Measurements from ENCODE around the gene DTWD2. TPM values are rescaled to one million over a fixed set of nuclear protein-coding genes. Genes with fewer than 3 reads are reported as not detected.

Gene DTWD2
- polyA plus RNA-seq, 1 of the 3 experiments (the other 2 are of a cell fraction) = 2.5 TPM

DNA sequence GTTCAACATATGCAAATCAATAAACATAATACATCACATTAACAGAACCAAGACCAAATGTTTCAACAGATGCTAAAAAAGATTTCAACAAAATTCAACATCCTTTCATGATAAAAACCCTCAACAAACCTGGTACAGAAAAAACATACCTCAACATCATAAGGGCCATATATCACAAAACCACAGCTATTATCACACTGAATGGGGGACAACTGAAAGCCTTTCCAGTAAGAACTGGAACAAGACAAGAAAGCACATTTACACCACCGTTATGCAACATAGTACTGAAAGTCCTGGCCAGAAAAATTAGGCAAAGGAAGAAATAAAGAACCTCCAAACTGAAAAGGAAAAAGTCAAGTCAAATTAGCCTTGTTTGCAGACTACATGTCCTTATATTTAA lies 93.6 kb downstream of the DTWD2 start (continued):
- no peak for TF ChIP-seq RCOR1 (IDR thresholded peaks at IDR 0.05; ENCODE audit: low read length)

DNA sequence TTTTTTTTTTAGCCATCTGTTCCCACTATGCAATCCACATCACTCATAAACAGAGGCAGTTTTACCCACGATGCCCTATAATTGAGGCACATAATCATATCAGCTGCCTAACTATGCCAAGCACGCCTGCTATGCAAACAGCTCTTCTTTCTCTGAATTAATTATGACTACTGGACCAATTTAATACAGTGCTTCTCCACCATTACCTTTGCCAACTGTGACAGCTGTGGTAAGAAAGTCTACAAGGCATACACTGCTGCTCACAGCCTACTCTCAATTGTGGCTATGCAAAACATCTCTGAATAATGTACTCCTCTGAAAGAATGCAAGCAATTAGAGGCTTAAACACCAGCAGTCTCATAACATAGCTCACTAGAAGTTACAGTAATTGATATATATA lies 97.1 kb downstream of the DTWD2 start:
- Histone ChIP-seq H3K4me3 (ENCODE audit: low read depth in 2 of 2, low read length in 1 of 2) (no peak overlapping the region), H3K27me3 (ENCODE audit: insufficient read depth) (no peaks in the 10 kb centered on the region), H3K27ac (ENCODE audit: low read depth in 2 of 2, low read length in 1 of 2) (no peak overlapping the region), H3K9ac (no peak overlapping the region), H3K79me2 (ENCODE audit: insufficient read depth) (no peaks in the 10 kb centered on the region), H3K36me3 (replicated peaks in 1 of 2; ENCODE audit: control insufficient read depth in 1 of 2, insufficient read depth in 2 of 2, low read length in 1 of 2) (no peaks in the 10 kb centered on the region), H3K4me1 (ENCODE audit: control insufficient read depth in 1 of 2, insufficient read depth in 2 of 2, low read depth in 1 of 2, low read length in 1 of 2) (no peaks in the 10 kb centered on the region), H4K20me1 (ENCODE audit: insufficient read depth) (no peaks in the 10 kb centered on the region), H3K4me2 (no peak overlapping the region), H3K9me2 (no peaks in the 10 kb centered on the region), H3F3A (replicated peaks; ENCODE audit: insufficient read depth) (no peaks in the 10 kb centered on the region), H3K9me3 (no peaks in the 10 kb centered on the region), H2AFZ (ENCODE audit: low read depth) (no peak overlapping the region)
- no peak for DNase-seq
- CTCF ChIA-PET = no interaction called here
- WGBS (ENCODE audit: low lambda C conversion rate) = 70% methylated on average over 2 of the region's 2 CpGs
- POLR2A ChIA-PET = no interaction called here
- TF ChIP-seq RFX5 (IDR thresholded peaks at IDR 0.05; ENCODE audit: low read length) (no peak), RCOR1 (IDR thresholded peaks at IDR 0.05; ENCODE audit: low read length) (no peak)
- TF ChIP-seq, protein P1, sequence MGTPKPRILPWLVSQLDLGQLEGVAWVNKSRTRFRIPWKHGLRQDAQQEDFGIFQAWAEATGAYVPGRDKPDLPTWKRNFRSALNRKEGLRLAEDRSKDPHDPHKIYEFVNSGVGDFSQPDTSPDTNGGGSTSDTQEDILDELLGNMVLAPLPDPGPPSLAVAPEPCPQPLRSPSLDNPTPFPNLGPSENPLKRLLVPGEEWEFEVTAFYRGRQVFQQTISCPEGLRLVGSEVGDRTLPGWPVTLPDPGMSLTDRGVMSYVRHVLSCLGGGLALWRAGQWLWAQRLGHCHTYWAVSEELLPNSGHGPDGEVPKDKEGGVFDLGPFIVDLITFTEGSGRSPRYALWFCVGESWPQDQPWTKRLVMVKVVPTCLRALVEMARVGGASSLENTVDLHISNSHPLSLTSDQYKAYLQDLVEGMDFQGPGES (IDR thresholded peaks at IDR 0.05; ENCODE audit: low read depth, low read length) = no peak
- TF ChIP-seq, protein P2, sequence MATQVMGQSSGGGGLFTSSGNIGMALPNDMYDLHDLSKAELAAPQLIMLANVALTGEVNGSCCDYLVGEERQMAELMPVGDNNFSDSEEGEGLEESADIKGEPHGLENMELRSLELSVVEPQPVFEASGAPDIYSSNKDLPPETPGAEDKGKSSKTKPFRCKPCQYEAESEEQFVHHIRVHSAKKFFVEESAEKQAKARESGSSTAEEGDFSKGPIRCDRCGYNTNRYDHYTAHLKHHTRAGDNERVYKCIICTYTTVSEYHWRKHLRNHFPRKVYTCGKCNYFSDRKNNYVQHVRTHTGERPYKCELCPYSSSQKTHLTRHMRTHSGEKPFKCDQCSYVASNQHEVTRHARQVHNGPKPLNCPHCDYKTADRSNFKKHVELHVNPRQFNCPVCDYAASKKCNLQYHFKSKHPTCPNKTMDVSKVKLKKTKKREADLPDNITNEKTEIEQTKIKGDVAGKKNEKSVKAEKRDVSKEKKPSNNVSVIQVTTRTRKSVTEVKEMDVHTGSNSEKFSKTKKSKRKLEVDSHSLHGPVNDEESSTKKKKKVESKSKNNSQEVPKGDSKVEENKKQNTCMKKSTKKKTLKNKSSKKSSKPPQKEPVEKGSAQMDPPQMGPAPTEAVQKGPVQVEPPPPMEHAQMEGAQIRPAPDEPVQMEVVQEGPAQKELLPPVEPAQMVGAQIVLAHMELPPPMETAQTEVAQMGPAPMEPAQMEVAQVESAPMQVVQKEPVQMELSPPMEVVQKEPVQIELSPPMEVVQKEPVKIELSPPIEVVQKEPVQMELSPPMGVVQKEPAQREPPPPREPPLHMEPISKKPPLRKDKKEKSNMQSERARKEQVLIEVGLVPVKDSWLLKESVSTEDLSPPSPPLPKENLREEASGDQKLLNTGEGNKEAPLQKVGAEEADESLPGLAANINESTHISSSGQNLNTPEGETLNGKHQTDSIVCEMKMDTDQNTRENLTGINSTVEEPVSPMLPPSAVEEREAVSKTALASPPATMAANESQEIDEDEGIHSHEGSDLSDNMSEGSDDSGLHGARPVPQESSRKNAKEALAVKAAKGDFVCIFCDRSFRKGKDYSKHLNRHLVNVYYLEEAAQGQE (IDR thresholded peaks at IDR 0.05; ENCODE audit: low read depth, low read length) = no peak

DNA sequence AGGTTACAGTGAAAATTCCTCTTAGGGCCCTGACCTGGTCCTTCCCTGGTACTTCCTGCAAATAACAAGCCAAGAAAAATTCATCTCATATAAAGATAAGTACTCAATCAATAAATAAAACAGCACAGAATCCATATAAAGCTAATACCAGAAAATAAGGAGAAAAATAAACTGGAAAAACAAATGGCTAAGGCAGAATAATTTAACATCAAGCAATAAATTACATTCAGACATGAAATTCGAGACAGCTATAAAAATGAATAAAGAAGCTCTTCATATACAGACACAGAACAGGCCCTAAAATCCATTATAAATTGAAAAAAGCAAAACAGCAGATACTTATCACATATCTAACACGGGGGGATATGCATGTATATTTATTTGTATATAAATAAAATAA lies 99.2 kb downstream of the DTWD2 start:
- Histone ChIP-seq H3K9me3 (no peaks in the 10 kb centered on the region), H3K36me3 (replicated peaks in 1 of 2; ENCODE audit: control insufficient read depth in 1 of 2, insufficient read depth in 2 of 2, low read length in 1 of 2) (no peaks in the 10 kb centered on the region), H3K9ac (no peak overlapping the region), H3K9me2 (no peaks in the 10 kb centered on the region), H4K20me1 (ENCODE audit: insufficient read depth) (no peaks in the 10 kb centered on the region), H3K4me2 (no peak overlapping the region), H3K27me3 (ENCODE audit: insufficient read depth) (no peaks in the 10 kb centered on the region), H2AFZ (ENCODE audit: low read depth) (no peak overlapping the region), H3K4me1 (ENCODE audit: control insufficient read depth in 1 of 2, insufficient read depth in 2 of 2, low read depth in 1 of 2, low read length in 1 of 2) (no peaks in the 10 kb centered on the region), H3K4me3 (ENCODE audit: low read depth in 2 of 2, low read length in 1 of 2) (no peak overlapping the region), H3F3A (replicated peaks; ENCODE audit: insufficient read depth) (no peaks in the 10 kb centered on the region), H3K79me2 (ENCODE audit: insufficient read depth) (no peaks in the 10 kb centered on the region), H3K27ac (ENCODE audit: low read depth in 2 of 2, low read length in 1 of 2) (no peak overlapping the region)
- 58% methylated on average over 2 of the region's 2 CpGs for WGBS (ENCODE audit: low lambda C conversion rate)
- ChIA-PET POLR2A (no interaction called here), CTCF (no interaction called here)
- no peak for DNase-seq
- no peak for TF ChIP-seq TCF12 (IDR thresholded peaks at IDR 0.05)
- no peak for TF ChIP-seq ELF1 (IDR thresholded peaks at IDR 0.05)
- no peak for TF ChIP-seq MXI1 (IDR thresholded peaks at IDR 0.05; ENCODE audit: low read depth, low read length)
- TF ChIP-seq TAF1 (IDR thresholded peaks at IDR 0.05; ENCODE audit: borderline replicate concordance, low read depth, low read length) = no peak
- TF ChIP-seq, protein P2 (IDR thresholded peaks at IDR 0.05; ENCODE audit: low read depth, low read length) = no peak
- TF ChIP-seq, protein P3, sequence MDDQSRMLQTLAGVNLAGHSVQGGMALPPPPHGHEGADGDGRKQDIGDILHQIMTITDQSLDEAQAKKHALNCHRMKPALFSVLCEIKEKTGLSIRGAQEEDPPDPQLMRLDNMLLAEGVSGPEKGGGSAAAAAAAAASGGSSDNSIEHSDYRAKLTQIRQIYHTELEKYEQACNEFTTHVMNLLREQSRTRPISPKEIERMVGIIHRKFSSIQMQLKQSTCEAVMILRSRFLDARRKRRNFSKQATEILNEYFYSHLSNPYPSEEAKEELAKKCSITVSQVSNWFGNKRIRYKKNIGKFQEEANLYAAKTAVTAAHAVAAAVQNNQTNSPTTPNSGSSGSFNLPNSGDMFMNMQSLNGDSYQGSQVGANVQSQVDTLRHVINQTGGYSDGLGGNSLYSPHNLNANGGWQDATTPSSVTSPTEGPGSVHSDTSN (IDR thresholded peaks at IDR 0.05) = no peak
- no peak for TF ChIP-seq RFX5 (IDR thresholded peaks at IDR 0.05; ENCODE audit: low read length)
- TF ChIP-seq, protein P4, sequence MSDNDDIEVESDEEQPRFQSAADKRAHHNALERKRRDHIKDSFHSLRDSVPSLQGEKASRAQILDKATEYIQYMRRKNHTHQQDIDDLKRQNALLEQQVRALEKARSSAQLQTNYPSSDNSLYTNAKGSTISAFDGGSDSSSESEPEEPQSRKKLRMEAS (IDR thresholded peaks at IDR 0.05; ENCODE audit: low read depth) = no peak
- TF ChIP-seq TEAD4 (IDR thresholded peaks at IDR 0.05; ENCODE audit: borderline replicate concordance, insufficient read depth) = no peak
- no peak for TF ChIP-seq JUND (IDR thresholded peaks at IDR 0.05)
- TF ChIP-seq RCOR1 (IDR thresholded peaks at IDR 0.05; ENCODE audit: low read length) = no peak
- TF ChIP-seq, protein P1 (IDR thresholded peaks at IDR 0.05; ENCODE audit: low read depth, low read length) = no peak
- no peak for TF ChIP-seq MEF2A (IDR thresholded peaks at IDR 0.05; ENCODE audit: borderline replicate concordance, low read depth)
- no peak for TF ChIP-seq NRF1 (IDR thresholded peaks at IDR 0.05; ENCODE audit: low read depth, low read length)
- no peak for TF ChIP-seq CHD2 (IDR thresholded peaks at IDR 0.05; ENCODE audit: low read length, partially characterized antibody)

Data from SK-N-SH (cell line).